ENCODE data around the gene ADAMTS7. TPM values are rescaled to one million over a fixed set of nuclear protein-coding genes. Genes with fewer than 3 reads are reported as not detected.

Gene ADAMTS7
- total RNA-seq, 1 donor from 2014 or later = 51.9 TPM

DNA sequence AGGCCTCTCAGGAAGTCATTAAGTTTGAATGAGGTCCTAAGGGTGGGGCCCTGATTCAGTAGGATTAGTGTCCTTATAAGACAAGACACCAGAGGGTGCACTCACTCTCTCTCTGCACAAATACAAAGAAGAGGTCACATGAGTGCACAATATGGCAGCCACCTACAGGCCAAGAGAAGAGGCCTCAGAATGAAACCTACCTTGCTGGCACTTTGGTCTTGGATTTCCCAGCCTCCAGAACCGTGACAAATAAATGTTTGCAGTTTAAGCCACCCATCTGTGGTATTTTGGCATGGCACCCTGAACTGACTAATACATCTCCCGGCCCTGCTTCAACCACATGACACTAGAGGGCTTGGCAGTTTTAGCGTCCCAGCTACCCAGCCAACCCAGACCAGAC lies 96.4 kb downstream of the ADAMTS7 start:
- peaks cover 26% of the 10 kb centered on the region for H3K27me3 Mint-ChIP-seq
- H3K9me3 Mint-ChIP-seq = no peaks in the 10 kb centered on the region
- H3K36me3 Mint-ChIP-seq = peaks cover 3% of the 10 kb centered on the region
- TF ChIP-seq, protein P1, sequence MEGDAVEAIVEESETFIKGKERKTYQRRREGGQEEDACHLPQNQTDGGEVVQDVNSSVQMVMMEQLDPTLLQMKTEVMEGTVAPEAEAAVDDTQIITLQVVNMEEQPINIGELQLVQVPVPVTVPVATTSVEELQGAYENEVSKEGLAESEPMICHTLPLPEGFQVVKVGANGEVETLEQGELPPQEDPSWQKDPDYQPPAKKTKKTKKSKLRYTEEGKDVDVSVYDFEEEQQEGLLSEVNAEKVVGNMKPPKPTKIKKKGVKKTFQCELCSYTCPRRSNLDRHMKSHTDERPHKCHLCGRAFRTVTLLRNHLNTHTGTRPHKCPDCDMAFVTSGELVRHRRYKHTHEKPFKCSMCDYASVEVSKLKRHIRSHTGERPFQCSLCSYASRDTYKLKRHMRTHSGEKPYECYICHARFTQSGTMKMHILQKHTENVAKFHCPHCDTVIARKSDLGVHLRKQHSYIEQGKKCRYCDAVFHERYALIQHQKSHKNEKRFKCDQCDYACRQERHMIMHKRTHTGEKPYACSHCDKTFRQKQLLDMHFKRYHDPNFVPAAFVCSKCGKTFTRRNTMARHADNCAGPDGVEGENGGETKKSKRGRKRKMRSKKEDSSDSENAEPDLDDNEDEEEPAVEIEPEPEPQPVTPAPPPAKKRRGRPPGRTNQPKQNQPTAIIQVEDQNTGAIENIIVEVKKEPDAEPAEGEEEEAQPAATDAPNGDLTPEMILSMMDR (conservative IDR thresholded peaks at IDR 0.05) = no peak
- H3K27ac Mint-ChIP-seq = no peak overlapping the region
- no peak for DNase-seq (ENCODE audit: extremely low spot score, unreplicated experiment)
- no peaks in the 10 kb centered on the region for H3K4me1 Mint-ChIP-seq (ENCODE audit: unreplicated experiment)
- no peak overlapping the region for H3K4me3 Mint-ChIP-seq

GRCh38 chr15:78712797-78713515 lies 98.3 kb downstream of the ADAMTS7 start:
- no peaks in the 10 kb centered on the region for H3K4me1 Mint-ChIP-seq (ENCODE audit: unreplicated experiment)
- peaks cover 27% of the 10 kb centered on the region for H3K27me3 Mint-ChIP-seq
- no peak for DNase-seq (ENCODE audit: extremely low spot score, unreplicated experiment)
- TF ChIP-seq, protein P1 (conservative IDR thresholded peaks at IDR 0.05) = no peak
- H3K9me3 Mint-ChIP-seq = no peaks in the 10 kb centered on the region
- H3K36me3 Mint-ChIP-seq = no peaks in the 10 kb centered on the region
- no peak overlapping the region for H3K27ac Mint-ChIP-seq
- H3K4me3 Mint-ChIP-seq = no peak overlapping the region

GRCh38 chr15:78711638-78712037 lies 99.6 kb downstream of the ADAMTS7 start:
- Mint-ChIP-seq H3K4me1 (ENCODE audit: unreplicated experiment) (no peaks in the 10 kb centered on the region), H3K9me3 (no peaks in the 10 kb centered on the region), H3K36me3 (no peaks in the 10 kb centered on the region), H3K27me3 (peaks cover 36% of the 10 kb centered on the region), H3K4me3 (no peak overlapping the region), H3K27ac (no peak overlapping the region)
- no peak for DNase-seq (ENCODE audit: extremely low spot score, unreplicated experiment)
- TF ChIP-seq, protein P1 (conservative IDR thresholded peaks at IDR 0.05) = no peak

DNA sequence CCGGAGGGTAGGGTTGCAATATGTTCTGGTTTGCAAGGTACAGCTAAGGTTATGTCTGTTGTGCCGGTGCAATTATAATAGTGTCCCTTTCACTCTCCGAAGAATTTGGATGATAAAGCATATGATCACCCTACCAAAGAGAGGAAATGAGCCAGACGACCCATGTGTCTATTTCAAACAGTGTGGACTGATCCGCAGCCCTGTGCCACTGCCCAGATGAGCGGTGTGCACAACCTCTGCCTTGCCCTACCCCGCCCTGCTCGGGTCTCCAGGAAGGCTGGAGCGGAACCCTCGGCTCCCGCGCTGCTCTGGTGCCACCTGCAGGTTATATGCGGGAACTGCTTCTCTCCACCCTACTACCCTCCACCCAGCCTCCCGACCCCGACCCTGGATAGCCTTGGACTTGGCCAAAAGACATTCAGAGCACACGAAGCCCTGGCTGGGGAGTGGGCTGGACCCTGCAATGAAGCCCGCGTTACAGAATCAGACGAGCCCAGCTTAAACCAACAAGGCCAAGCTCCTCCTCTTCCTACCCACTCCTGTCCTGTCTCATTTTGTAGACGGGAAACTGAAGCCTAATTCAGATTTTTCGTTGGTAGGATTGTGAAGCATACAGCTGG lies 101.9 kb downstream of the ADAMTS7 start:
- TF ChIP-seq, protein P1 (conservative IDR thresholded peaks at IDR 0.05) = peak; percentile 87
- peak; percentile 86 for DNase-seq (ENCODE audit: extremely low spot score, unreplicated experiment)
- no peak overlapping the region for H3K27ac Mint-ChIP-seq
- no peaks in the 10 kb centered on the region for H3K36me3 Mint-ChIP-seq
- H3K4me3 Mint-ChIP-seq = no peak overlapping the region
- no peaks in the 10 kb centered on the region for H3K9me3 Mint-ChIP-seq
- H3K27me3 Mint-ChIP-seq = peaks cover 44% of the 10 kb centered on the region
- H3K4me1 Mint-ChIP-seq (ENCODE audit: unreplicated experiment) = no peaks in the 10 kb centered on the region

Other genes with a start within 250 kb of the ADAMTS7 start
- gene CHRNA5, start 245.9 kb downstream of the ADAMTS7 start, total RNA-seq (ENCODE audit: low replicate concordance) = 2.3 and 11.5 TPM in 2 replicates
- gene CHRNA3, start 190.5 kb downstream of the ADAMTS7 start, total RNA-seq (ENCODE audit: low replicate concordance) = 8.4 and 19.2 TPM in 2 replicates
- 3.8 and 4.6 TPM in 2 replicates for gene CHRNB4, start 170.3 kb downstream of the ADAMTS7 start, total RNA-seq (ENCODE audit: low replicate concordance)
- 372 and 373 TPM in 2 replicates for gene MORF4L1, start 61.4 kb upstream of the ADAMTS7 start, total RNA-seq (ENCODE audit: low replicate concordance)
- 55.4 and 77.1 TPM in 2 replicates for gene CTSH, start 133.6 kb upstream of the ADAMTS7 start, total RNA-seq (ENCODE audit: low replicate concordance)

Measured in type B pancreatic cell (in vitro differentiated cells).